ENCODE measurements around the gene HOXA11.
A peak's percentile ranks its signal among the peaks of the same experiment; 100 is the strongest.

HOXA11 gene

GRCh38 chr7:27156508-27156898 lies 28.5 kb downstream of the HOXA11 start, which contains the start of gene HOXA7:
TSS of gene HOXA7 (minus strand) at chr7:27156675. CDS start at chr7:27156545, 130 bp downstream.
- DNase-seq = no peak

- DNase-seq = no peak
Observed at GRCh38 chr7:27155816-27156507, 29.1 kb downstream of the HOXA11 start.

- no peak for DNase-seq
Observed at GRCh38 chr7:27154901-27155815, 29.9 kb downstream of the HOXA11 start.

GRCh38 chr7:27154369-27154768 lies 30.7 kb downstream of the HOXA11 start:
- DNase-seq = no peak

GRCh38 chr7:27153526-27153925 lies 31.5 kb downstream of the HOXA11 start:
- DNase-seq = no peak

GRCh38 chr7:27152816-27153442 lies 32.1 kb downstream of the HOXA11 start:
- DNase-seq = no peak

- DNase-seq = no peak
Observed at GRCh38 chr7:27151931-27152815, 32.9 kb downstream of the HOXA11 start, which contains the start of gene HOXA3. TSS of gene HOXA3 (minus strand) at chr7:27152583. CDS start at chr7:27110640, 41,943 bp downstream.

GRCh38 chr7:27151341-27151930 lies 33.6 kb downstream of the HOXA11 start:
- no peak for DNase-seq

GRCh38 chr7:27150568-27151340 lies 34.3 kb downstream of the HOXA11 start:
- peak; percentile 45 for DNase-seq

- DNase-seq = no peak
Observed at GRCh38 chr7:27149842-27150567, 35.0 kb downstream of the HOXA11 start.

- no peak for DNase-seq
Observed at GRCh38 chr7:27148756-27149641, 36.0 kb downstream of the HOXA11 start.

- DNase-seq = no peak
Observed at GRCh38 chr7:27148031-27148755, 36.8 kb downstream of the HOXA11 start.

GRCh38 chr7:27147199-27148030 lies 37.6 kb downstream of the HOXA11 start, which contains the start of gene HOXA6:
TSS of gene HOXA6 (minus strand) at chr7:27147774. CDS start at chr7:27147749, 25 bp downstream.
- no peak for DNase-seq

GRCh38 chr7:27146491-27147198 lies 38.4 kb downstream of the HOXA11 start:
- DNase-seq = no peak

- no peak for DNase-seq
Observed at GRCh38 chr7:27145914-27146412, 39.1 kb downstream of the HOXA11 start.

- DNase-seq = no peak
Observed at GRCh38 chr7:27145165-27145913, 39.7 kb downstream of the HOXA11 start.
